ENCODE data around the gene GRIN2A.

GRIN2A gene

DNA sequence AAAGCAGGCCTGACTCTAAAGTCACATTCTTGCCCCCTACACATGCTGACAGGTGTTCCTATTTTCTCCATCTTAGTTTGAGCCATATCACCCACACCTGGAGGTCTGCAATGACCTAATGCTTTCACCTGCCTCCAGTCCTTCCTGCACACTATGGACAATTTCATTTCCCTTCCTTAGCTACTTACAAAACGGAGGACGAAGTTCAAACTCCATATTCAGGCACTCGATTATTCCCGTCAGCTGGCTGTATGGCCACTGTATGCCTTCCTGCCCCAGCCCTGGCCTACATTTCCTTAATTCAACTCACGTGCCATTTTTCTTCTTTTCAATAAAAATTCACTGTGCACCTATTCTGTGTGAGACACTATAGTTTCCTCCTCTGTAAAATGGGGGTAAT lies 44.9 kb downstream of the GRIN2A start:
- DNase-seq = no peak
- TF ChIP-seq GATA1 (IDR thresholded peaks at IDR 0.05; ENCODE audit: low read depth, low read length) = no peak
- no peak for TF ChIP-seq POLR2A (IDR thresholded peaks at IDR 0.05; ENCODE audit: low read length)

DNA sequence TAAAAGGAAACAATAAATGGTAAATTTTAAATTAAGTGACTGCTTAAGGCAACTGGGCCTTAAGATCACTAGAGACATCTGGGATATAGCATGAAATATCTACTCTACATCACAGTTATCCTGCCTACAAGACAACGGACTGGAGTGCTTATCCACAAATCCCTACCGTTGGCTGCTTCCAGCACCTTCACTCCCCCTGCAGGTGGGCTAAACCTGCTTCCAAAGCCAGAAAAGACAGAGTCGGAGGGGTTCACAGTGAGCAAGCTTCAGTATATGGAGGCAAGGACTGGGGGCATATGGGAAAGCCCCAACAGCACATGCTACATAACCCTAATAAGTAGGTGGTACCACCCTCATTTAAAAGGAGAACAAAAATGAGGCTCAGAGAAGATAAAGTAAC lies 45.3 kb downstream of the GRIN2A start:
- no peak for DNase-seq
- TF ChIP-seq GATA1 (IDR thresholded peaks at IDR 0.05; ENCODE audit: low read depth, low read length) = no peak
- TF ChIP-seq POLR2A (IDR thresholded peaks at IDR 0.05; ENCODE audit: low read length) = no peak

DNA sequence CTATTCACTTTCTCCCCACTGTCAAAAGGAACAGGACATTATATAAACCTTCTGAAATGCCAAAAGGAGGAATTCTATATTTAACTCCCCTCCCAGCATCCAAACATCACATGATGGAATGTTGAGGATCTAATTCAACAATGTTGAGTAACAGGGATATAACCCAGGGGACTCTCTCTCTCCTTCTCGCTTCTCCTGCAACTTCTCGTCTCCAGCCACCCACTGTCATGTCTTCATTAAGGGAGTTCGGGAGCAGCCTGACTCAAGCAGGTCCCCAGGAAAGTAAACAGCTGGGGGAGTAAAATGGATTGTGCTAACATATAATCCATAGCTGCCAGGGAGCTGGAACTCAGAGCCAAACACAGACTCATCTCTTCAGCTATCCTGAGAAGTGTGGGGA lies 51.7 kb downstream of the GRIN2A start:
- TF ChIP-seq GATA1 (IDR thresholded peaks at IDR 0.05; ENCODE audit: low read depth, low read length) (no peak), POLR2A (IDR thresholded peaks at IDR 0.05; ENCODE audit: low read length) (no peak)
- no peak for DNase-seq

DNA sequence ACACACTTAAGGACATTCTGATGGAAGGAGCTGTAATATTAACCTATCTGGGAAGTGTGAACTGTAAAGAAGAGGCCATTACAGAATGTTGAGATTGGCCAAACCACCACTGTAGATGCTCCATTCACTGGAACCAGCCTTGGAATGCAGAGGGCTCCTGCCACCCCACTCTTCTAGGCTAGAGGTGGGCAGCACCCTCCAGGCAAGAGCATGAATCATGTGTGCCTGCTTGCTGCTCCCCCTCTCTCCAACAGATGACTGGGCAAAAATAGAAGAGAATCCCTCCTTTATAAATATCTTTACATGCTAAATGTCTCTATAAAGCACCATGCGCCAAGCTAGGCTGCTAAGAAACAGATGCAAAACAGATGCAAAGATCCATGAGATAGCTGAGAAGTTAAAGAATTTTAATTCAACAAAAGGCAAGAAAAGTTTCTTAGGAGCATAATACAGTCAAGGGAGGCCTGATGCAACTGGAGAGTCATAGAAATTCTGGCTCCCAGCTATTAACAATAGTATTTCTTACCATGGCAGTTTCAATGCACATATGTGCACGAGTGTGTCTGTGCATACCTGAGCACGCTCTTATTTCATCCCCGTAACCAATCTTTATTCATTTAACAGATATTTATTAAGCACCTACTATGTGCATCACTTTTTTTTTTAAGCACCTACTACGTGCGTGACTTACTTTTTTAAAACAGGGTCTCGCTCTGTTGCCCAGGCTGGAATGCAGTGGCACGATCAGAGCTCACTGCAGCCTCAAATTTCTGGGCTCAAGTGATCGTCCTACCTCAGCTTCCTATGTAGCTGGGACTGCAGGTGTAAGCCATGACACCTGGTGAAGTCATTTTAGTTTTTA lies 53.6 kb downstream of the GRIN2A start:
- DNase-seq = no peak
- TF ChIP-seq GATA1 (IDR thresholded peaks at IDR 0.05; ENCODE audit: low read depth, low read length) (no peak), POLR2A (IDR thresholded peaks at IDR 0.05; ENCODE audit: low read length) (no peak)

- no peak for DNase-seq
- TF ChIP-seq GATA1 (IDR thresholded peaks at IDR 0.05; ENCODE audit: low read depth, low read length) (no peak), POLR2A (IDR thresholded peaks at IDR 0.05; ENCODE audit: low read length) (no peak)
Measured at GRCh38 chr16:10126686-10127085, 55.5 kb downstream of the GRIN2A start.

DNA sequence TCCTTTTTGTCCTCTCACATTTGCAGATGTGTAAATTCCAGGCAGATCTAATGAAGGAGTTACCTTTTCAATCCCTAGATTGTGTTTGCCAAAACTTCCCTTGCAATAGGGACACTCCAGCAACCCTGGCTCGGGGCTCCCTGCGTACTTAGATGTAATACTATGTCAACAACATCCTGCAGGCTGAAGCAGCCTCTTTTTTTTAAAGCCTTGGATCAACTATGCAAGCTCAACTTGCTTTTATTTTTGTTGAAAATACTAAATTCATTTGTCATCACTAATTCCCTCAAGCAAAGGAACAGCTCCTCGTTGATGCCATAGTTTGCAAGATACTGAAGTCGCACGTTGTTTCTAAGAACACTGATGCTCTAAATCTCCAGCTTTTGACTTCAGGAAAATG lies 59.1 kb downstream of the GRIN2A start:
- DNase-seq = no peak
- no peak for TF ChIP-seq GATA1 (IDR thresholded peaks at IDR 0.05; ENCODE audit: low read depth, low read length)

DNA sequence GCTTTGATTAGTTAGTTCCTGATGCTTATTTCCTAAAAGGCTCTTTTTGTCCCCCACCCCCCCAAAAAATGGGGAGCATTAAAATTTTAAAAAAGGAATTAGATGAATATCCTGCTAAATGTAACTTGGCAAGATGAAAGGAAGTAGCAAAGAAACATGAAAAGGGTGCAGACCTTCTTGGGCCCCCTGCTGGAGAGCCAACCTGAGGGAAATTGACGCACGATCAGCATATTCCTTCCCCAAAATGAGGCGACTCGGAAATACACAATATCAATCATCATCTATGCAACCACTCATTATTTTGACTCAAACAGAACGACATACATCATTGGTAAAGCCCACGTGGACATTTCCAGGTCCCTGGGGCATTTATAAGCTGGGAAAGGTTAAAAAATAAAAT lies 59.7 kb downstream of the GRIN2A start:
- DNase-seq = no peak
- TF ChIP-seq GATA1 (IDR thresholded peaks at IDR 0.05; ENCODE audit: low read depth, low read length) (no peak), POLR2A (IDR thresholded peaks at IDR 0.05; ENCODE audit: low read length) (no peak)

GRCh38 chr16:10121897-10122425 lies 60.3 kb downstream of the GRIN2A start:
- DNase-seq = no peak
- TF ChIP-seq GATA1 (IDR thresholded peaks at IDR 0.05; ENCODE audit: low read depth, low read length) (no peak), POLR2A (IDR thresholded peaks at IDR 0.05; ENCODE audit: low read length) (no peak)

DNA sequence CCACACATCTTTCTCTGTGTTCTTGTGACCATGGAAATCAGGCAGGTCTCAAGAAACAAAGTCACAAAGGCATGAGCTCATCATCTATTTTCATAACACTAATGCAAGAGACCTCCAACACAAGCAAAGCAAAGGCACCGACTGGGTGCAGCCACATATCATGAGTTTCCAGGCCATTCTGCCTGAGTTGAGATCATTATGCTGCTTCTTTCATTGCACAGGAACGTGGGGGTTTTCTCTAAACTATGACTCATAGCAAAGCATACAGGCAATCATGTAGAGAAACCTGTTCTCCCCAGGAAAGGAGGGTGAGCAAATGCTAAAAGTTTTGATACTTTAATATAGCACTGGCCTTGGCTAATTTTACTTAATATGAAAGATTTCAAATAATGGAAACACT lies 60.7 kb downstream of the GRIN2A start:
- DNase-seq = no peak
- no peak for TF ChIP-seq POLR2A (IDR thresholded peaks at IDR 0.05; ENCODE audit: low read length)
- no peak for TF ChIP-seq GATA1 (IDR thresholded peaks at IDR 0.05; ENCODE audit: low read depth, low read length)

DNA sequence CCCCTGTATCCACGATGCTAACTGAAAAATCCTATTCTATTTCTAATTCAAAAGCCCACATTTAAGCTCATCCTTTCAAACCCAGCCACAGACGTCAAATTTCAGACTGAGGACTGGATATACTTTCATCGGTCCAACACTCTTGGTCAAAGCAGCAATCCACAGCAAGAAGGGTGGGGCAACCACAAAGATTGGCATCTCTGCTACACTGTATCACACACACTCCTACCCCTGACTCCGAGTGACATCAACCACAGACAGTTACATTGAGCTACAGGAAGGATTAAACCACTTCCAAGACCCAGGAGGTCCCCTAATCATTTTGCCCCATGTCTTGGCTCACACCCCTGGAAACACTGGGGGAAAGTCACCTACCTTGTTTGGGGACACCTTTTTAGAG lies 61.3 kb downstream of the GRIN2A start:
- DNase-seq = no peak
- TF ChIP-seq GATA1 (IDR thresholded peaks at IDR 0.05; ENCODE audit: low read depth, low read length) = no peak
- no peak for TF ChIP-seq POLR2A (IDR thresholded peaks at IDR 0.05; ENCODE audit: low read length)

- DNase-seq = no peak
- TF ChIP-seq POLR2A (IDR thresholded peaks at IDR 0.05; ENCODE audit: low read length) (no peak), GATA1 (IDR thresholded peaks at IDR 0.05; ENCODE audit: low read depth, low read length) (no peak)
Measured at GRCh38 chr16:10114409-10114808, 67.8 kb downstream of the GRIN2A start.

DNA sequence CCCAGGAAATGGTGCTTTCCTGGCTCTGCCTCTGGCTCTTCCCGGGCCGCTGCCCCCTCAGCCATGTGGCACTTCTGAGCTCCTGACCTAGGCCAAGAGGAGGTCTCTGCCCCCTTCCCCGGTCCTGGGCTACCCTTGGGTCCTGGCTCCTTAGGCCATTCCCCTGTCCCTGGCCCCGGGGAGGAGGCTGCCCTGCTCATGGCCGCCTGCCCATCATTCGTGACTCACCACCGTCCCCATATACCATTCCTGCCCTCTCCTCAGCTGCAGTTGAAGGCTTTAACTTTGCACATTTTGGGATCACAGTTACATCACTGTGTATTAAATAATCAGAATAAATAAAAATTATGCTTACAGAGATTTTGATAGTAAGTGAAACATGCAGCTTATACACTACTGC lies 69.0 kb downstream of the GRIN2A start:
- DNase-seq = no peak
- TF ChIP-seq POLR2A (IDR thresholded peaks at IDR 0.05; ENCODE audit: low read length) = no peak
- TF ChIP-seq GATA1 (IDR thresholded peaks at IDR 0.05; ENCODE audit: low read depth, low read length) = no peak

DNA sequence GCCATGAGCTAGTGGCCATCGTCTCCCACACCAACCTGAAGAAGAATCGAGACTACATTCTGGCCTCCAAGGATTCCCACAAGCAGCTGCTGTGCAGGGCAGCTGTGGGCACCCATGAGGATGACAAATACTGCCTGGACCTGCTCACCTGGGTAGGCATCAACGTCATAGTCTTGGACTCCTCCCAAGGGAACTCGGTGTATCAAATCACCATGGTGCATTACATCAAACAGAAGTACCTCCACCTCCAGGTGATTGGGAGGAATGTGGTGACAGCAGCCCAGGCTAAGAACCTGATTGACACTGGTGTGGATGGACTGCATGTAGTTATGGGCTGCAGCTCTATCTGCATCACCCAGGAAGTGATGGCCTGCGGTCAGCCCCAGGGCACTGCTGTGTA lies 70.2 kb downstream of the GRIN2A start:
- no peak for DNase-seq

DNA sequence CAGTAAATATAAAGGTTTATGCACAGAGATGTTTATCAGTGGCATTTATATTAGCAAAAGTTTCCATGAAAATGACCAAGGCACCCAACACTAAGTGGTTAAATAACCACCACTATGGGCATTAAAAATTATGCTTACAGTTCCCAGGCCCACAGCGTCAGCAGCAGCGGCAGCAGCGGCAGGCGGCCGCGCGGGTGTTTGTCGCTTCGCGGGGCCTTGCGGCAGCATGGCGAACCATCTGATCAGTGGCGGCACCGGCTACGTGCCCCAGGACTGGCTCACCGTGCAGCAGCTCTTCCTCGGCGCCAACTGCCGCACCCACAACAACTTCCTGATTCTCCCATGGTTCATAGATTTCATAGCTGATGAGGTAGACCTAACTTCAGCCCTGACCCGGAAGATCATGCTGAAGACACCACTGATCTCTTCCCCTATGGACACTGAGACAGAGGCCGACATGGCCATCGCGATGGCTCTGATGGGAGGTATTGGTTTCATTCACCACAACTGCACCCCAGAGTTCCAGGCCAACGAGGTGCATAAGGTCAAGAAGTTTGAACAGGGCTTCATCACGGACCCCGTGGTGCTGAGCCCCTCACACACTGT lies 71.0 kb downstream of the GRIN2A start:
- TF ChIP-seq POLR2A (IDR thresholded peaks at IDR 0.05; ENCODE audit: low read length) (no peak), GATA1 (IDR thresholded peaks at IDR 0.05; ENCODE audit: low read depth, low read length) (no peak)
- no peak for DNase-seq

More for the DNA sequence above, 70.2 kb downstream of the GRIN2A start:
- TF ChIP-seq POLR2A (IDR thresholded peaks at IDR 0.05; ENCODE audit: low read length) = no peak
- no peak for TF ChIP-seq GATA1 (IDR thresholded peaks at IDR 0.05; ENCODE audit: low read depth, low read length)

GRCh38 chr16:10110552-10110951 lies 71.7 kb downstream of the GRIN2A start:
- TF ChIP-seq GATA1 (IDR thresholded peaks at IDR 0.05; ENCODE audit: low read depth, low read length) (no peak), POLR2A (IDR thresholded peaks at IDR 0.05; ENCODE audit: low read length) (no peak)
- no peak for DNase-seq

All from erythroblast (primary cell).